Stomach smooth muscle (tissue), 2 donors: ENCODE measurements around the gene SLC22A31.
"Not testable (repeated sequence)": the region's sequence is repeated elsewhere in the genome, so short reads cannot be mapped to it uniquely, and the experiment has no call there.

ENCODE experiments used
- H3K27ac ChIP-seq: one replicate; pipeline ENCODE4 v1.7.0; 2013; ENCODE audit warnings: mild to moderate bottlenecking, low read length, inconsistent platforms
- H3K27me3 ChIP-seq, 2 donors: one replicate each; pipeline ENCODE4 v1.7.0; 2013; ENCODE audit warnings: low read length in 2 of 2; ENCODE audit not compliant: insufficient read depth in 2 of 2, control insufficient read depth in 1 of 2
- H3K36me3 ChIP-seq, 2 donors: one replicate each; pipeline ENCODE4 v1.7.0; 2013; ENCODE audit warnings: low read length in 2 of 2; ENCODE audit not compliant: control insufficient read depth in 2 of 2, insufficient read depth in 2 of 2
- H3K4me1 ChIP-seq: one replicate; pipeline ENCODE4 v1.7.0; 2013; ENCODE audit warnings: low read length; ENCODE audit not compliant: control insufficient read depth, insufficient read depth
- H3K4me3 ChIP-seq, 2 donors: one replicate each; pipeline ENCODE4 v1.7.0; 2013; ENCODE audit warnings: low read length in 2 of 2
- H3K9ac ChIP-seq, 2 donors: one replicate each; pipeline ENCODE4 v1.7.0; 2013; ENCODE audit warnings: low read length in 2 of 2, mild to moderate bottlenecking in 1 of 2
- H3K9me3 ChIP-seq, 2 donors: one replicate each; pipeline ENCODE4 v1.7.0; 2013; ENCODE audit warnings: low read length in 2 of 2; ENCODE audit not compliant: control insufficient read depth in 2 of 2
- donor health status: healthy.
- donor health status: Pancreatic carcinoma.

The SLC22A31 gene

GRCh38 chr16:89192186-89192955 is 8.0 kb downstream of the SLC22A31 start:
- not testable (repeated sequence) for H3K27ac ChIP-seq, H3K9ac ChIP-seq, H3K9me3 ChIP-seq, H3K4me1 ChIP-seq, H3K27me3 ChIP-seq, H3K36me3 ChIP-seq
- peak overlapping the region; percentile 57 to 71 for H3K4me3 ChIP-seq

GRCh38 chr16:89191901-89192185 is 8.5 kb downstream of the SLC22A31 start:
- Histone ChIP-seq H3K27ac (no peak overlapping the region), H3K27me3 (peaks cover 4 to 7% of the 10 kb centered on the region in 2 donors), H3K36me3 (no peaks in the 10 kb centered on the region), H3K4me1 (peaks cover 8% of the 10 kb centered on the region), H3K9ac (no peak overlapping the region), H3K4me3 (peak overlapping the region in 1 of 2 donors; percentile 71), H3K9me3 (no peaks in the 10 kb centered on the region)

GRCh38 chr16:89191033-89191900 is 9.1 kb downstream of the SLC22A31 start:
- H3K27ac ChIP-seq: no peak overlapping the region
- no peaks in the 10 kb centered on the region for H3K9me3 ChIP-seq
- H3K4me3 ChIP-seq: no peak overlapping the region
- peaks cover 8% of the 10 kb centered on the region for H3K4me1 ChIP-seq
- peaks cover 4 to 7% of the 10 kb centered on the region in 2 donors for H3K27me3 ChIP-seq
- no peak overlapping the region for H3K9ac ChIP-seq
- H3K36me3 ChIP-seq: no peaks in the 10 kb centered on the region

- H3K4me1 ChIP-seq: peaks cover 8% of the 10 kb centered on the region
- H3K27me3 ChIP-seq: peaks cover 4 to 7% of the 10 kb centered on the region in 2 donors
- H3K36me3 ChIP-seq: no peaks in the 10 kb centered on the region
- H3K9me3 ChIP-seq: no peaks in the 10 kb centered on the region
- H3K27ac ChIP-seq: no peak overlapping the region
- no peak overlapping the region for H3K9ac ChIP-seq
- no peak overlapping the region for H3K4me3 ChIP-seq
Measured at GRCh38 chr16:89190150-89190958, 10.0 kb downstream of the SLC22A31 start.

DNA sequence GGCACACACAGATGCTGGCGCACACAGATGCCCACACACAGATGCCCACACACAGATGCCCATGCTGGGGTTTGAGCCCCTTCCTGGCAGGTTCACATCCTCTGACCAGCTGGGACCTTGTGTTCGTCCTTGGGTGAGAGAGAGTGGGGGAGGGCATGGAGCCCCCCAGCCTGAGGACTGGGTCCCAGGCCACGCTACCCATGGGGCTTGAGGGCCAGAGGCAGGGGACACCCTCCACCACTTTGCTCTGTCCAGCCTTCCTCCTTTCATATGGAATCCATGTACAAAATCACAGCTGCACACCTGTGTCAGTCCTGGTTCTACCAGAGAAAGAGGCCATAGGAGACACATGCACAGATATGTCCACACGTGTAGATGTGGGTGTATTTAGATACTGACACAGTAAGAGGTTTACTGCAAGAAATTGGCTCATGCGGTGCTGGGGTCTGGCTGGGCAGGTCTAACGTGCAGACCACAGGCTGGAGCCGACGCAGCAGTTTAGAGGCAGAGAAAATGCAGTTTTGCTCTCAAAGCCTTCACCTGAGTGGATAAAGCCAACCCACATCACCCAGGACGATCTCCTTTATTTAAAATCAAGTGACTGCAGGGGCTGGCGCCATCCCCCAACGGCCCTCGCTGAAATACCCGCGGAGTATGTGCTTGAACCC is 10.8 kb downstream of the SLC22A31 start:
- Histone ChIP-seq H3K4me1 (peaks cover 8% of the 10 kb centered on the region), H3K27ac (no peak overlapping the region), H3K36me3 (no peaks in the 10 kb centered on the region), H3K9ac (no peak overlapping the region), H3K9me3 (no peaks in the 10 kb centered on the region), H3K27me3 (peaks cover 4 to 7% of the 10 kb centered on the region in 2 donors), H3K4me3 (no peak overlapping the region)

DNA sequence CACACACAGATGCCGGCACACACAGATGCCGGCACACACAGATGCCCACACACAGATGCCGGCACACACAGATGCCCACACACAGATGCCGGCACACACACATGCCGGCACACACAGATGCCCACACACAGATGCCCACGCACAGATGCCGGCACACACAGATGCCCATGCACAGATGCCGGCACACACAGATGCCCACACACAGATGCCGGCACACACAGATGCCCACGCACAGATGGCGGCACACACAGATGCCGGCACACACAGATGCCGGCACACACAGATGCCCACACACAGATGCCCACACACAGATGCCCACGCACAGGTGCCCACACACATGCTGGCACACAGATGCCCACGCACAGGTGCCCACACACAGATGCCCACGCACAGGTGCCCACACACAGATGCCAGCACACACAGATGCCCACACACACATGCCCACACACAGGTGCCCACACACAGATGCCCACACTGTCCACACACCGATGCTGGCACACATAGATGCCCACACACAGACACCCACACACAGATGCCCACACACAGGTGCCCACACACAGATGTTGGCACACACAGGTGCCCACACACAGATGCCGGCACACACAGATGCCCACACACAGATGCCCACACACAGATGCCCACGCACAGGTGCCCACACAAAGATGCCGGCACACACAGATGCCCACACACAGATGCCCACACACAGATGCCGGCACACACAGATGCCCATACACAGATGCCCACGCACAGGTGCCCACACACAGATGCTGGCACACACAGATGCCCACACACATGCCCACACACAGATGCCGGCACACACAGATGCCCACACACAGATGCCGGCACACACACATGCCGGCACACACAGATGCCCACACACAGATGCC is 11.6 kb downstream of the SLC22A31 start:
- not testable (repeated sequence) for H3K4me3 ChIP-seq, H3K9me3 ChIP-seq, H3K4me1 ChIP-seq, H3K9ac ChIP-seq, H3K27ac ChIP-seq, H3K36me3 ChIP-seq, H3K27me3 ChIP-seq

DNA sequence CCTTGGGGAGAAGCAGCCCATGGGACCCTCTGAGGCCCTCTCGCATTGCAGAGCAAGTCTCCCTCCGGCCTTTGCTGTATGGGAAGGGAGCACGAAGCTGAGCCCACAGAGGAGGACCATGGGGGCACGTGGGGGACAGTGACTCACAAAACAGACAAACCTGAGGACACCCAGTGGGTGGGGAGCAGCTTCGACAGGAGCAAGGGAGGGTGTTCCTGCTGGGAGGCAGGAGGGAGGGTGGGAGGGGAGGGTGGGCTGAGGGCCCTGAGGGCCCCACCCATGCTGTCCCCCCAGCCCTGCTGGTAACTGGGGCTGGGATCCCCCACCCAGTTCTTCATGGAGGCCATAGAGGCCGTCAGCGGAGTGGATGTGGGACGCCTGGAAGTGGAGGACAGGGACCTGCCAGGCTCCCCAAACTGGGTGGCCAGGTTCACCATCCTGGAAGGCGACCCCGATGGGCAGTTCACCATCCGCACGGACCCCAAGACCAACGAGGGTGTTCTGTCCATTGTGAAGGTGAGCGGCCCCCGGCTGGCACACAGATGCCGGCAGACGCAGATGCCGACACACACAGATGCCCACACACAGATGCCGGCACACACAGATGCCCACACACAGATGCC is 12.5 kb downstream of the SLC22A31 start:
- no peak overlapping the region for H3K4me3 ChIP-seq
- peaks cover 9 to 10% of the 10 kb centered on the region in 2 donors for H3K27me3 ChIP-seq
- H3K9ac ChIP-seq: no peak overlapping the region
- peaks cover 8% of the 10 kb centered on the region for H3K4me1 ChIP-seq
- H3K27ac ChIP-seq: no peak overlapping the region
- H3K9me3 ChIP-seq: no peaks in the 10 kb centered on the region
- H3K36me3 ChIP-seq: no peaks in the 10 kb centered on the region

DNA sequence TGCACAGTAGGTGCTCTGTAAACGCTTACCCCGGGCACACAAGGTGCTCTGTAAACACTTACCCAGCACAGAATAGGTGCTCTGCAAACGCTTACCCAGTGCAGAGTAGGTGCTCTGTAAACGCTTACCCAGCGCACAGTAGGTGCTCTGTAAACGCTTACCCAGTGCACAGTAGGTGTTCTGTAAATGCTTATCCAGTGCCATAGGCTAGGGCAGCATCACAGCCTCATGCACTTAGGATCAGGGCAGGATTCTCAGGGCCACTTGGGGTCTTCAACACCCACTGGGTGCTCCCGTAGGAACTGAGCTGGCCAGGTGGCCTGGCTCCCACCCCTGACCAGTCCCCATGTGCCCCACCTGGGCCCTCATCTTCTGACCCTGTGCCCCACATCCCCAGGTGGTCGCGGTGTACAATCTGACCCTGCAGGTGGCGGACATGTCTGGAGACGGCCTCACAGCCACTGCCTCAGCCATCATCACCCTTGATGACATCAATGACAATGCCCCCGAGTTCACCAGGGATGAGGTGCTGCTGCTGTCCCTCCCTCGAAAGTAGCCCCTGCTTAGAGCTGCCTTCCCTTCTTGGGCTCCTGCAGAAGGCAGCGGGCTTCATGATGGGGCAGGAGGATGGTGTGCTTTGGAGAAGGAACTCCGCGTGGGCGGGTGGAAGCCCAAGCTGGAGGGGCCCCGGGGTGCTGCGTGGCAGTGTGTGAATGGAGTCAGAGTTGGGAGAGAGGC is 13.1 kb downstream of the SLC22A31 start:
- Histone ChIP-seq H3K27me3 (peaks cover 9 to 12% of the 10 kb centered on the region in 2 donors), H3K27ac (no peak overlapping the region), H3K36me3 (no peaks in the 10 kb centered on the region)

GRCh38 chr16:89186593-89187031 is 13.7 kb downstream of the SLC22A31 start:
- H3K27me3 ChIP-seq: peaks cover 9 to 12% of the 10 kb centered on the region in 2 donors
- H3K4me1 ChIP-seq, H3K4me3 ChIP-seq, H3K9ac ChIP-seq, H3K27ac ChIP-seq, H3K36me3 ChIP-seq, H3K9me3 ChIP-seq: not testable (repeated sequence)

More for the DNA sequence above, 13.1 kb downstream of the SLC22A31 start:
- no peaks in the 10 kb centered on the region for H3K9me3 ChIP-seq
- peaks cover 7% of the 10 kb centered on the region for H3K4me1 ChIP-seq
- H3K4me3 ChIP-seq: no peak overlapping the region
- H3K9ac ChIP-seq: no peak overlapping the region
